ENCODE results near the gene TFDP2.

Gene TFDP2

DNA sequence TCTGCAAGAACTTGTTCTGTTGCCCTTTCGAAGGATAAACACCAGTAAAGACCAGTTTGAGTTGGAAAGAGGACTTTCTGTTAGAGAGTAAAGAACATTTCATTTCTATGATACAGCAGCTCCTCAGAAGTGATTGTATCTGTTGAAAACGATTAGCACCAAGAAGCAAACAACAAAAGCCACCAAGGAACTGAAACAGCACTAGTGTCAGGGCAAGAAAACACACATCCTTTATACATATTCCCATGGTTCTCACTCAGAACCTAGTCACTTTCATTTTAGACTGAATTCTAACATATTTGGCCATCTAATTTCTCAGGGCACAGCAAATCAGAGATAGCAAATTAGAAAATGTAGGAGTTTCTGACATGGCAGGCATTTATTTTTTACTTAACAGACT, 156.8 kb downstream of the TFDP2 start:
- H2BK120ac ChIP-seq (ENCODE audit: insufficient read depth, low read length, poor library complexity): no peak overlapping the region
- WGBS (ENCODE audit: extremely low coverage, insufficient coverage, insufficient read length): no CpG with 5 or more reads among the region's 2 CpGs
- no peak overlapping the region for H2BK12ac ChIP-seq (ENCODE audit: low read length)
- no peak overlapping the region for H4K8ac ChIP-seq (ENCODE audit: low read depth, low read length)
- H3K9ac ChIP-seq (ENCODE audit: low read length): no peak overlapping the region
- no peak overlapping the region for H2BK5ac ChIP-seq (ENCODE audit: low read depth, low read length, poor library complexity)
- H2AFZ ChIP-seq (ENCODE audit: insufficient read depth, low read length, poor library complexity): no peak overlapping the region
- no peak overlapping the region for H4K12ac ChIP-seq (ENCODE audit: low read depth, low read length)
- H4K91ac ChIP-seq (ENCODE audit: low read depth, low read length): no peak overlapping the region
- no peaks in the 10 kb centered on the region for H3K79me1 ChIP-seq (ENCODE audit: low read length)
- peaks cover 0 to 4% of the 10 kb centered on the region in 2 experiments for H3K36me3 ChIP-seq (ENCODE audit: control insufficient read depth in 1 of 2, insufficient read depth in 2 of 2, low read length in 2 of 2)
- no peak overlapping the region for H3K18ac ChIP-seq (ENCODE audit: low read length)
- peaks cover 0 to 3% of the 10 kb centered on the region in 2 experiments for H3K4me1 ChIP-seq (ENCODE audit: control insufficient read depth in 1 of 2, insufficient read depth in 2 of 2, low read length in 2 of 2)
- no peaks in the 10 kb centered on the region for H3K27me3 ChIP-seq (ENCODE audit: insufficient read depth, low read length)
- no peak overlapping the region for H3K23ac ChIP-seq (ENCODE audit: low read length)
- H3K4ac ChIP-seq (ENCODE audit: low read depth, low read length): no peak overlapping the region
- H3K79me2 ChIP-seq (ENCODE audit: control insufficient read depth, insufficient read depth, low read length, poor library complexity): no peaks in the 10 kb centered on the region
- H3K14ac ChIP-seq (ENCODE audit: low read length): no peak overlapping the region
- H3K4me2 ChIP-seq (ENCODE audit: low read length): no peak overlapping the region
- H3K27ac ChIP-seq (ENCODE audit: low read depth, low read length): no peak overlapping the region
- no peaks in the 10 kb centered on the region for H3K9me3 ChIP-seq (ENCODE audit: insufficient read depth, low read depth, low read length)
- DNase-seq: no peak
- H3K4me3 ChIP-seq (ENCODE audit: low read depth, low read length): no peak overlapping the region
- no peak overlapping the region for H2AK5ac ChIP-seq (ENCODE audit: low read length)

DNA sequence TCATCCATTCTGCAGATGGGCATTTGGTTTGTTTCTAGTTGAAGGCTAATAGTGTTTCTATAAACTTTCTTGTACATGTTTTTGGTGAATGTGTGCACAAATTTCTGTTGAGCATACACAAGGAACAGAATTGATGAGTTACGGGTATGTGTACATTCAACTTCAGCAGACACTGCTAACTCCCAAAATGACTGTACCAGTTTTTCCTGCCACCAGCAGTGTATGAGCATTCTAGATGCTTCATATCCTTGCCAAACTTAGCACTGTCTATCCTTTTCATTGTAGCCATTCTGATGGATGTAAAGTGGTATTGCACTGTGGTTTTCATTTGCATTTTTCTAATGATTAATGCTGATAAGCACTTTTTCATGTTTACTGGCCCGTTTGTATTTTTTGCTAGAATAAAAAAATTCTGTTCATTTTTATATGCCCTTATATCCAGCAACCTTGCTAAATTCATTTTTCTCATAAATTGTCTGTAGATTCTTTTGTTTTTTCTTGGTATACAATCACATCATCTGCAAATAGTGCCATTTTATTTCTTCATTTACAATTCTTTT, 162.7 kb downstream of the TFDP2 start:
- no peaks in the 10 kb centered on the region for H3K9me3 ChIP-seq (ENCODE audit: insufficient read depth, low read depth, low read length)
- H3K79me1 ChIP-seq (ENCODE audit: low read length): no peaks in the 10 kb centered on the region
- H3K27ac ChIP-seq (ENCODE audit: low read depth, low read length): no peak overlapping the region
- no CpG with 5 or more reads among the region's 2 CpGs for WGBS (ENCODE audit: extremely low coverage, insufficient coverage, insufficient read length)
- H3K4me3 ChIP-seq (ENCODE audit: low read depth, low read length): no peak overlapping the region
- H2AFZ ChIP-seq (ENCODE audit: insufficient read depth, low read length, poor library complexity): no peak overlapping the region
- H2BK120ac ChIP-seq (ENCODE audit: insufficient read depth, low read length, poor library complexity): no peak overlapping the region
- H3K27me3 ChIP-seq (ENCODE audit: insufficient read depth, low read length): no peaks in the 10 kb centered on the region
- no peak overlapping the region for H2BK5ac ChIP-seq (ENCODE audit: low read depth, low read length, poor library complexity)
- no peak for DNase-seq
- H2AK5ac ChIP-seq (ENCODE audit: low read length): no peak overlapping the region
- H2BK12ac ChIP-seq (ENCODE audit: low read length): no peak overlapping the region
- no peak overlapping the region for H3K14ac ChIP-seq (ENCODE audit: low read length)
- no peaks in the 10 kb centered on the region for H3K79me2 ChIP-seq (ENCODE audit: control insufficient read depth, insufficient read depth, low read length, poor library complexity)
- H4K91ac ChIP-seq (ENCODE audit: low read depth, low read length): no peak overlapping the region
- H3K9ac ChIP-seq (ENCODE audit: low read length): no peak overlapping the region
- H4K12ac ChIP-seq (ENCODE audit: low read depth, low read length): no peak overlapping the region
- no peak overlapping the region for H3K23ac ChIP-seq (ENCODE audit: low read length)
- H3K36me3 ChIP-seq (ENCODE audit: control insufficient read depth in 1 of 2, insufficient read depth in 2 of 2, low read length in 2 of 2): peaks cover 0 to 7% of the 10 kb centered on the region in 2 experiments
- peaks cover 0 to 3% of the 10 kb centered on the region in 2 experiments for H3K4me1 ChIP-seq (ENCODE audit: control insufficient read depth in 1 of 2, insufficient read depth in 2 of 2, low read length in 2 of 2)
- H3K18ac ChIP-seq (ENCODE audit: low read length): no peak overlapping the region
- no peak overlapping the region for H3K4ac ChIP-seq (ENCODE audit: low read depth, low read length)
- H4K8ac ChIP-seq (ENCODE audit: low read depth, low read length): no peak overlapping the region
- no peak overlapping the region for H3K4me2 ChIP-seq (ENCODE audit: low read length)

DNA sequence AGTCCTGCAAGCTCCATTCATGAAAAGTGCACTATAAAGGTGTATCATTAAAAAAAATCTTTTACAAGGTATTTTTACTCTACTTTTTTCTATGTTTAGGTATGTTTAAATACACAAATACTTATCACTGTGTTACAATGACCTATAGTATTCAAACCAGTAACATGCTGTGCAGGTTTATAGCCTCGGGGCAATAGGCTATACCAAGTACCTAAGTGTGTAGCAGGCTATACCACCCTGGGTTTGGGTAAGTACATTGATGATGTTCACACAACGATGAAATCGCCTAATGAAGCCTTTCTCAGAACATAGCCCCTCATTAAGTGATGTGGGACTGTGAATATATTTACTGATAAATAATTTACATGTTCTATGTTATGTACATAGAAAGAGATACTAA, 168.3 kb downstream of the TFDP2 start:
- Histone ChIP-seq H3K18ac (ENCODE audit: low read length) (no peak overlapping the region), H3K27ac (ENCODE audit: low read depth, low read length) (no peak overlapping the region), H3K9ac (ENCODE audit: low read length) (no peak overlapping the region), H2BK120ac (ENCODE audit: insufficient read depth, low read length, poor library complexity) (no peak overlapping the region), H3K27me3 (ENCODE audit: insufficient read depth, low read length) (no peaks in the 10 kb centered on the region), H2BK12ac (ENCODE audit: low read length) (no peak overlapping the region), H4K91ac (ENCODE audit: low read depth, low read length) (no peak overlapping the region), H4K12ac (ENCODE audit: low read depth, low read length) (no peak overlapping the region), H3K23ac (ENCODE audit: low read length) (no peak overlapping the region), H3K9me3 (ENCODE audit: insufficient read depth, low read depth, low read length) (no peaks in the 10 kb centered on the region), H4K8ac (ENCODE audit: low read depth, low read length) (no peak overlapping the region), H2AK5ac (ENCODE audit: low read length) (no peak overlapping the region), H3K4me3 (ENCODE audit: low read depth, low read length) (no peak overlapping the region), H3K4me2 (ENCODE audit: low read length) (no peak overlapping the region), H3K79me1 (ENCODE audit: low read length) (peaks cover 2% of the 10 kb centered on the region), H3K14ac (ENCODE audit: low read length) (no peak overlapping the region), H3K36me3 (ENCODE audit: control insufficient read depth in 1 of 2, insufficient read depth in 2 of 2, low read length in 2 of 2) (peaks cover 0 to 3% of the 10 kb centered on the region in 2 experiments), H2AFZ (ENCODE audit: insufficient read depth, low read length, poor library complexity) (no peak overlapping the region), H3K4ac (ENCODE audit: low read depth, low read length) (no peak overlapping the region), H3K4me1 (ENCODE audit: control insufficient read depth in 1 of 2, insufficient read depth in 2 of 2, low read length in 2 of 2) (no peaks in the 10 kb centered on the region), H3K79me2 (ENCODE audit: control insufficient read depth, insufficient read depth, low read length, poor library complexity) (no peaks in the 10 kb centered on the region), H2BK5ac (ENCODE audit: low read depth, low read length, poor library complexity) (no peak overlapping the region)
- no CpG with 5 or more reads among the region's 3 CpGs for WGBS (ENCODE audit: extremely low coverage, insufficient coverage, insufficient read length)
- peak; percentile 14 to 65 for DNase-seq

DNA sequence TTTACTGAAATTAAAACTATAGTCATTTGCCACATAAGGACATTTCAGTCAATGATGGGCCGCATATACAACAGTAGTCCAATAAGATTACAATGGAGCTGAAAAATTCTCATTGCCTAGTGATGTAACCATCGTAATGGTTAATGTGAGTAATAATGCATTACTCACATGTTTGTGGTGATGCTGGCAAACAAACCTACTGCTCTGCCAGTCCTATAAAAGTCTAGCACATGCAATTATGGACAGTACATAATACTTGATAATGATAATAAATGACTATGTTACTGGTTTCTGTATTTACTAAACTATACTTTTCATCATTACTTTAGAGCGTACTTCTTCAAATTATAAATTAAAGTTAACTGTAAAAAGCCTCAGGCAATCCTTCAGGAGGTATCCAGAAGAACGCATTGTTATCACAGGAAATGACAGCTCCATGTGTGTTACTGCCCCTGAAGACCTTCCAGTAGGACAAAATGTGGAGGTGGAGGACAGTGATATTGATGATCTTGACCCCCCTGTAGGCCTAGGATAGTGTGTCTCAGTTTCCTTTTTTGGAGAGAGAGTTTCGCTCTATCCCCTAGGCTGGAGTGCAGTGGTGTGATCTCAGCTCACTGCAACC, 170.2 kb downstream of the TFDP2 start:
- H2BK5ac ChIP-seq (ENCODE audit: low read depth, low read length, poor library complexity): no peak overlapping the region
- no peak overlapping the region for H2AK5ac ChIP-seq (ENCODE audit: low read length)
- no peak overlapping the region for H3K4me2 ChIP-seq (ENCODE audit: low read length)
- no peak overlapping the region for H3K27ac ChIP-seq (ENCODE audit: low read depth, low read length)
- no CpG with 5 or more reads among the region's 5 CpGs for WGBS (ENCODE audit: extremely low coverage, insufficient coverage, insufficient read length)
- peak; percentile 19 to 82 for DNase-seq
- no peak overlapping the region for H3K4ac ChIP-seq (ENCODE audit: low read depth, low read length)
- no peak overlapping the region for H3K9ac ChIP-seq (ENCODE audit: low read length)
- no peaks in the 10 kb centered on the region for H3K4me1 ChIP-seq (ENCODE audit: control insufficient read depth in 1 of 2, insufficient read depth in 2 of 2, low read length in 2 of 2)
- peaks cover 0 to 2% of the 10 kb centered on the region in 2 experiments for H3K36me3 ChIP-seq (ENCODE audit: control insufficient read depth in 1 of 2, insufficient read depth in 2 of 2, low read length in 2 of 2)
- H2BK120ac ChIP-seq (ENCODE audit: insufficient read depth, low read length, poor library complexity): no peak overlapping the region
- no peaks in the 10 kb centered on the region for H3K9me3 ChIP-seq (ENCODE audit: insufficient read depth, low read depth, low read length)
- H4K12ac ChIP-seq (ENCODE audit: low read depth, low read length): no peak overlapping the region
- H3K18ac ChIP-seq (ENCODE audit: low read length): no peak overlapping the region
- no peaks in the 10 kb centered on the region for H3K27me3 ChIP-seq (ENCODE audit: insufficient read depth, low read length)
- H3K23ac ChIP-seq (ENCODE audit: low read length): no peak overlapping the region
- H2BK12ac ChIP-seq (ENCODE audit: low read length): no peak overlapping the region
- H2AFZ ChIP-seq (ENCODE audit: insufficient read depth, low read length, poor library complexity): no peak overlapping the region
- H3K79me1 ChIP-seq (ENCODE audit: low read length): peaks cover 2% of the 10 kb centered on the region
- H4K91ac ChIP-seq (ENCODE audit: low read depth, low read length): no peak overlapping the region
- H3K79me2 ChIP-seq (ENCODE audit: control insufficient read depth, insufficient read depth, low read length, poor library complexity): no peaks in the 10 kb centered on the region
- H3K4me3 ChIP-seq (ENCODE audit: low read depth, low read length): no peak overlapping the region
- no peak overlapping the region for H3K14ac ChIP-seq (ENCODE audit: low read length)
- no peak overlapping the region for H4K8ac ChIP-seq (ENCODE audit: low read depth, low read length)
